ENCODE results near the gene FSCN2. TPM values are rescaled to one million over a fixed set of nuclear protein-coding genes. Genes with fewer than 3 reads are reported as not detected.

FSCN2 gene
- total and polyA plus RNA-seq, 2 donors (not counting 1 experiment from before 2014, with no cell fraction given), result 0.35 to 2.0 TPM

GRCh38 chr17:81534157-81535006 is 6.2 kb downstream of the FSCN2 start:
- no peak for DNase-seq (ENCODE audit: low read depth in 2 of 2)
- H3K4me3 ChIP-seq (replicated peaks in 1 of 4; ENCODE audit: control extremely low read depth in 1 of 4, insufficient read depth in 1 of 4, low read depth in 3 of 4, low read length in 4 of 4), result no peak overlapping the region

GRCh38 chr17:81535007-81535328 is 6.8 kb downstream of the FSCN2 start:
- Histone ChIP-seq H3K9me3 (ENCODE audit: control insufficient read depth, insufficient read depth, low read depth, low read length) (no peaks in the 10 kb centered on the region), H3K27ac (ENCODE audit: insufficient read depth, low read length) (no peak overlapping the region), H3K4me1 (ENCODE audit: control insufficient read depth, extremely low read depth, insufficient read depth, low read length) (no peaks in the 10 kb centered on the region), H3K4me3 (replicated peaks in 1 of 4; ENCODE audit: control extremely low read depth in 1 of 4, insufficient read depth in 1 of 4, low read depth in 3 of 4, low read length in 4 of 4) (no peak overlapping the region), H3K36me3 (ENCODE audit: control insufficient read depth, insufficient read depth, low read length) (peaks cover 2% of the 10 kb centered on the region), H2AFZ (ENCODE audit: low read length) (no peak overlapping the region), H3K4me2 (ENCODE audit: extremely low read depth, insufficient read depth, low read length) (no peak overlapping the region), H4K20me1 (ENCODE audit: control insufficient read depth, extremely low read depth, insufficient read depth, low read length) (no peaks in the 10 kb centered on the region), H3K9ac (ENCODE audit: insufficient read depth, low read length) (no peak overlapping the region), H3K79me2 (ENCODE audit: control insufficient read depth, insufficient read depth, low read length) (no peaks in the 10 kb centered on the region), H3K27me3 (ENCODE audit: control insufficient read depth, insufficient read depth, low read length) (peaks cover 11% of the 10 kb centered on the region)
- no peak for DNase-seq (ENCODE audit: low read depth in 2 of 2)
- TF ChIP-seq CTCF (conservative IDR thresholded peaks at IDR 0.05 in 1 of 2, IDR thresholded peaks at IDR 0.05 in 1 of 2; ENCODE audit: low read depth in 1 of 2, low read length in 2 of 2) (no peak), EZH2 (IDR thresholded peaks at IDR 0.05; ENCODE audit: low read length, missing control alignments) (no peak)

More at GRCh38 chr17:81534157-81535006, 6.2 kb downstream of the FSCN2 start:
- Histone ChIP-seq H3K9me3 (ENCODE audit: control insufficient read depth, insufficient read depth, low read depth, low read length) (no peaks in the 10 kb centered on the region), H3K27ac (ENCODE audit: insufficient read depth, low read length) (no peak overlapping the region), H4K20me1 (ENCODE audit: control insufficient read depth, extremely low read depth, insufficient read depth, low read length) (no peaks in the 10 kb centered on the region), H3K36me3 (ENCODE audit: control insufficient read depth, insufficient read depth, low read length) (peaks cover 2% of the 10 kb centered on the region), H3K4me1 (ENCODE audit: control insufficient read depth, extremely low read depth, insufficient read depth, low read length) (no peaks in the 10 kb centered on the region), H3K4me2 (ENCODE audit: extremely low read depth, insufficient read depth, low read length) (no peak overlapping the region), H3K27me3 (ENCODE audit: control insufficient read depth, insufficient read depth, low read length) (peaks cover 11% of the 10 kb centered on the region), H2AFZ (ENCODE audit: low read length) (no peak overlapping the region), H3K9ac (ENCODE audit: insufficient read depth, low read length) (no peak overlapping the region), H3K79me2 (ENCODE audit: control insufficient read depth, insufficient read depth, low read length) (no peaks in the 10 kb centered on the region)
- TF ChIP-seq CTCF (conservative IDR thresholded peaks at IDR 0.05 in 1 of 2, IDR thresholded peaks at IDR 0.05 in 1 of 2; ENCODE audit: low read depth in 1 of 2, low read length in 2 of 2), result no peak

GRCh38 chr17:81535480-81536298 is 7.5 kb downstream of the FSCN2 start:
- H3K4me2 ChIP-seq (ENCODE audit: extremely low read depth, insufficient read depth, low read length), result no peak overlapping the region
- H2AFZ ChIP-seq (ENCODE audit: low read length), result no peak overlapping the region
- H3K27ac ChIP-seq (ENCODE audit: insufficient read depth, low read length), result no peak overlapping the region
- H3K4me1 ChIP-seq (ENCODE audit: control insufficient read depth, extremely low read depth, insufficient read depth, low read length), result no peaks in the 10 kb centered on the region
- H3K36me3 ChIP-seq (ENCODE audit: control insufficient read depth, insufficient read depth, low read length), result peaks cover 4% of the 10 kb centered on the region
- no peaks in the 10 kb centered on the region for H3K79me2 ChIP-seq (ENCODE audit: control insufficient read depth, insufficient read depth, low read length)
- peaks cover 11% of the 10 kb centered on the region for H3K27me3 ChIP-seq (ENCODE audit: control insufficient read depth, insufficient read depth, low read length)
- no peaks in the 10 kb centered on the region for H4K20me1 ChIP-seq (ENCODE audit: control insufficient read depth, extremely low read depth, insufficient read depth, low read length)
- H3K9me3 ChIP-seq (ENCODE audit: control insufficient read depth, insufficient read depth, low read depth, low read length), result no peaks in the 10 kb centered on the region
- H3K4me3 ChIP-seq (replicated peaks in 1 of 4; ENCODE audit: control extremely low read depth in 1 of 4, insufficient read depth in 1 of 4, low read depth in 3 of 4, low read length in 4 of 4), result no peak overlapping the region
- H3K9ac ChIP-seq (ENCODE audit: insufficient read depth, low read length), result no peak overlapping the region
- TF ChIP-seq EZH2 (IDR thresholded peaks at IDR 0.05; ENCODE audit: low read length, missing control alignments) (no peak), CTCF (conservative IDR thresholded peaks at IDR 0.05 in 1 of 2, IDR thresholded peaks at IDR 0.05 in 1 of 2; ENCODE audit: low read depth in 1 of 2, low read length in 2 of 2) (no peak)
- no peak for DNase-seq (ENCODE audit: low read depth in 2 of 2)

Measured in fibroblast of lung (primary cell).